Erythroblast (primary cell): ENCODE results near the gene FRMD3.

Experiments used
- GATA1 ChIP-seq: IDR thresholded peaks from 2 replicates; pipeline ENCODE4 v1.6.1; 2011; ENCODE audit warnings: low read depth, mild to moderate bottlenecking, control low read depth, low read length, moderate library complexity
- POLR2A ChIP-seq: IDR thresholded peaks from 2 replicates; pipeline ENCODE4 v1.6.1; 2011; ENCODE audit warnings: mild to moderate bottlenecking, low read length

- TF ChIP-seq POLR2A (no peak), GATA1 (no peak)
These were observed 154.0 kb downstream of the FRMD3 start for GRCh38 chr9:83384214-83384613.
